Fibroblast of skin of back (primary cell): ENCODE measurements around the gene RNF213.
"Not testable (repeated sequence)": the region's sequence is repeated elsewhere in the genome, so short reads cannot be mapped to it uniquely, and the experiment has no call there.

Experiments used
- DNase-seq: peaks from one replicate; pipeline ENCODE4 v3.0.0-alpha.2; 2013

Gene RNF213

DNA sequence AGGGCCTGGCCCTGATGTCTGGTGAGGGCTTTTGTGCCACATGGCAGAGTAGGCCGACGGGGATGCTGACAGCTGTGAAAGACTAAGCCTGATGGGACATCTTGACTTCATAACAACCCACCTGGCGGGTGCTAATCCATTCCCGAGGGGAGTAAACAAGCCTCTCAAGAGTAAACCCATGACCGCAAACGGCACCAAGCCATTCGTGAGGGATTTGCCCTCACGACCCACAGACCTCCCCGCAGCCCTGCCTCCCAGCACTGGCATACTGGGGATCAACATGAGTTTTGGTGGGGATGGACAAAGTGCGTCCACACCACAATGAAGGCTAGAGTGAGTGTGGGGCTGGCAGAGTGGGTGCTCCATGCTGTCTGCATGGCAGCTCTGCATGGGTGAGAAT lies 11.7 kb downstream of the RNF213 start:
- no peak for DNase-seq

- DNase-seq, result no peak
These were observed 13.7 kb downstream of the RNF213 start for GRCh38 chr17:80274331-80274730.

- DNase-seq, result no peak
These were observed 14.3 kb downstream of the RNF213 start for GRCh38 chr17:80274871-80275449.

DNA sequence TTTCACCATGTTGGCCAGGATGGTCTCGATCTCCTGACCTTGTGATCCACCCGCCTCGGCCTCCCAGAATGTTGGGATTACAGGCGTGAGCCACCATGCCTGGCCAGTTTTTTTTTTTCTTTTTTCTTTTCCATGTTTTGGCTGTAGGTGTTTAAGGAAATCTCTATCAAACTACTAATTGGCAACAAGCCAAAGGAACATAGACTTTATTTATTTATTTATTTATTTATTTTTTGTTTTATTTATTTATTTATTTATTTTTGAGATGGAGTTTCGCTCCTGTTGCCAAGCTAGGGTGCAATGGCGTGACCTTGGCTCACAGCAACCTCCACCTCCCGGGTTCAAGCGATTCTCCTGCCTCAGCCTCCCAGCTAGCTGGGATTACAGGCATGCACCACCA lies 15.2 kb downstream of the RNF213 start:
- DNase-seq, result not testable (repeated sequence)

DNA sequence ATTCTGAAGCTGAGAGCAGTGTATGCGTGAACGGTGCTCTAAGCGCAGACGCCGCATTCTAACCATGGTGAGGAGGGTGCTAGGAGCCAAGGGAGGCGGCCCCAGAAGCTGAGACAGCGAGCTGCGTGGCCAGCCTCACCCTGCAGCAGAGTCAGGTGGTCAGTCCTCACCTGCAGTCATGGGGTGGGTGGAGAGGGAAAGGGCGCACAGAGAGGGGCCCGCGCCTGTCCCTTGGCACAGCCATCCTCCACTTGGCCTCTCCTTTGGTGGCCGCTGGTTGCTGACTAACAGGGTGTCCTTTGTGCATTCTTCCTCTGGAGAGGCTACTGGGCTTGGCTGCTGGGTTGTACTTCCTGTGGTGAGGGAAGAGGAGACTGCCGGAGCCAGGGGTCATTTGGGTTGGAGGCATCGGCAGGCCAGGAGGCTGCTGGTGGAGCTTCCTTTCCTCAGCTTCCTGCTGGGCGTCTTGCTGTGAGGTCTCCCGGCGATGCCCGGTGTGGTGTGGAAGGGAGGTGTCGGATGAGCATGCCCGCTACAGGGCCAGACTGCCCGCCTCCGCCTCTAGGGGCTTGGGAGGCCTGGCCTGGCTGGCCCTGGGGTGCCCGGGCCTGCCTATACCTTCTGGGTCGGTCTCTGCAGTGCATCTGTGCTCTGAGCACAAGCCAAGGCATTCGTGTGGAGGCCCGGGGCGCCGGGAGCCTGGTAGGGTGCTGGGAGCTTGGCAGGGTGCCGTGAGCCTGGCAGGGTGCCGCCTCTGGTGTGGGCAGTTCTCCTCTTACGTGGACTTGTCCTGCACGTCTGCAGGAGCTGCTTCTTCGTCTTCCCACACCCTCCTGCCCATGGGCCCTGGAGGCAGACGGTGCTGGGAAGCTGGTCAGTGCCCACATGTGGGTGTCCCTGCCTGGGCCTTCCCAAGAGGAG lies 17.4 kb downstream of the RNF213 start:
- DNase-seq, result no peak

- peak; percentile 42 for DNase-seq
These were observed 19.2 kb downstream of the RNF213 start for GRCh38 chr17:80279895-80280294.

DNA sequence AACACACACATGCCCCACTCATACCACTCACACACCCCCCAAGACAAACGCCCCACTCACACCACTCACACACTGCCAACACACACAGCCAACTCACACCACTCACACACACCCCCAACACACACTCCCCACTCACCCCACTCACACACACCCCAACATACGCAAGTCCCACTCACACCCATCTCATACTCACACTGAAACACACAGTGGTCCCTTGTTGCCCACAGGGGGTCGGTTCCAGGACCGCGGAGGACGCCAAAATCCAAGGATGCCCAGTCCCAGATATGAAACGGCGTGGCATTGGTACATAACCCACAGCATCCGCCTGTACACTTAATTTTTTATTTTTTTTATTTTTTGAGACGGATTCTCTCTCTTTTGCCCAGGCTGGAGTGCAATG lies 20.9 kb downstream of the RNF213 start:
- DNase-seq, result no peak

DNA sequence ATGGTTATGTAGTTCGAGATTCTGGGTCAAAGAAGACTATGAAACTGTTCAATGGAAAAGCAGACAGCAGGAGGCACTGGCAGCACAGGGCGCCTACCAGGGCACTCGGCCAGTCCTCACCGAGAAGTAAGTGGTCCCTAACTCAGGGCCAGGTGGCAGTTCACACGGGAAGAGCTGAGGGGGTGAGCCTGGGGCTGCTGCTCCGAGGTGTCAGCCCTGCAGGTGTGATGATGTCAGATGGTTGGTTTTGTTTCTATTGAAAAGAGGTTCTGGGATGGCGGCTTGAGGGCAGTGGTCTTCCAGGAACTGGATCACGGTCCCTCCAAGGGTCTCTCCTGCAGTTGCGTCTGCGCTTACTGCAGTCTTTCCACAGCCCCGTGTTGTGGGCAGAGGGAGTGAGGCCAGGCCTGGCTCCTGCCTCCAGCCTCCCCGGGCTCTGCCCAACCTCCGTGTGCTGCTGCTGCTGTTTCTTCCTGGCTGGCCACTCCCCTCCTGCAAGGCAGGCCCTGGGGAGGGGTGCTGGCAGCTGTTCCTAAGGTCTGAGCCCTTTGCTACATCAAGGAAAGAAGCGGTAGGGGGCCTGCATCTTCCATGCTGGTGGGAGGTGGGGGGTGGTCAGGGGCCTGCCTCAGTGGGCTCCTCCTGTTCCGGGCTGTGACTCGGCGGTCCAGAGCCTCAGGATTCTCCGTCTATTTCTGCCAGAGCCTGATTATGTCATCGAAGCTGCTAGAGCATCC lies 22.6 kb downstream of the RNF213 start:
- DNase-seq, result no peak

GRCh38 chr17:80284631-80285030 lies 24.0 kb downstream of the RNF213 start:
- no peak for DNase-seq

- no peak for DNase-seq
These were observed 24.7 kb downstream of the RNF213 start for GRCh38 chr17:80285237-80285920.

DNA sequence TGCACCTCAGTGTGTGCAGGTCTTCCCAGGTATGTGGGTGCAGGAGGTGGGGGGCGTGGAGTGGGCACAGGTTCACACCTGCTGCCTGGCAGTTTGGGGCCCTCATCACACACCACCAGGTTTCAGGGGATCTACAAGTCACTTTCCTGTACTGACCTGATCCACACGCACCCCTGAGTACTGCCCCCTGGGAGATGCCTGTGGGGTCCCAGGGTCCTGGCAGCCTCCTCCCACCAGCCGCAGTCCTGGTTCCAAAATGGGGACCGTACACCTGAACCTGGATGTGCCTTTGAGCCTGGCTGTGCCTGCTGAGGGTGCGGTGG lies 25.9 kb downstream of the RNF213 start:
- no peak for DNase-seq

GRCh38 chr17:80287038-80287437 lies 26.4 kb downstream of the RNF213 start:
- no peak for DNase-seq

DNA sequence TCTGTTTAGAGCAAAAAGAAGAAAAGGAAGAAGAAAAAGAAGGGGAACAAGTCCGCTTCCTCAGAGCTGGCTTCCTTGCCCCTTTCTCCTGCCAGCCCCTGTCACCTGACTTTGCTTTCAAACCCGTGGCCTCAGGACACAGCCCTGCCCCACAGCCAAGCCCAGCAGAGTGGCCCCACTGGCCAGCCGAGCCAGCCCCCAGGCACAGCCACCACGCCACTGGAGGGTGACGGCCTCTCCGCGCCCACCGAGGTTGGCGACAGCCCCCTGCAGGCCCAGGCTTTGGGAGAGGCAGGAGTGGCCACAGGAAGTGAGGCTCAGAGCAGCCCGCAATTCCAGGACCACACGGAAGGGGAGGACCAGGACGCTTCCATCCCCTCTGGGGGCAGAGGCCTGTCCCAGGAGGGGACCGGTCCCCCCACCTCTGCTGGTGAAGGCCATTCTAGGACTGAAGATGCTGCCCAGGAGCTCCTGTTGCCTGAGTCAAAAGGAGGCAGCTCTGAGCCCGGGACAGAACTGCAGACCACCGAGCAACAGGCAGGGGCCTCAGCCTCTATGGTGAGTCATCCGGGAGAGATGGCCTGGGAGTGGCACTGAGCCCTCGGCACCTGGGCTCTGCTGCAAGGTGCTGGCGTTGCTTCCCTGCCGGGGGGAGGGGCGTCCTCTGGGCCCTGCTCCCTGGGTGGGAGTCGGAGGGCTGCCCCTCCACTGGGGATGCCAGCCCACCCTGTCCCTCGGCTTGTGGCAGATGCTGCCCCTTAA lies 27.3 kb downstream of the RNF213 start:
- DNase-seq, result no peak

GRCh38 chr17:80289616-80290015 lies 29.0 kb downstream of the RNF213 start:
- no peak for DNase-seq

GRCh38 chr17:80290156-80290555 lies 29.5 kb downstream of the RNF213 start:
- DNase-seq, result no peak

- no peak for DNase-seq
These were observed 30.6 kb downstream of the RNF213 start for GRCh38 chr17:80291260-80291659.

DNA sequence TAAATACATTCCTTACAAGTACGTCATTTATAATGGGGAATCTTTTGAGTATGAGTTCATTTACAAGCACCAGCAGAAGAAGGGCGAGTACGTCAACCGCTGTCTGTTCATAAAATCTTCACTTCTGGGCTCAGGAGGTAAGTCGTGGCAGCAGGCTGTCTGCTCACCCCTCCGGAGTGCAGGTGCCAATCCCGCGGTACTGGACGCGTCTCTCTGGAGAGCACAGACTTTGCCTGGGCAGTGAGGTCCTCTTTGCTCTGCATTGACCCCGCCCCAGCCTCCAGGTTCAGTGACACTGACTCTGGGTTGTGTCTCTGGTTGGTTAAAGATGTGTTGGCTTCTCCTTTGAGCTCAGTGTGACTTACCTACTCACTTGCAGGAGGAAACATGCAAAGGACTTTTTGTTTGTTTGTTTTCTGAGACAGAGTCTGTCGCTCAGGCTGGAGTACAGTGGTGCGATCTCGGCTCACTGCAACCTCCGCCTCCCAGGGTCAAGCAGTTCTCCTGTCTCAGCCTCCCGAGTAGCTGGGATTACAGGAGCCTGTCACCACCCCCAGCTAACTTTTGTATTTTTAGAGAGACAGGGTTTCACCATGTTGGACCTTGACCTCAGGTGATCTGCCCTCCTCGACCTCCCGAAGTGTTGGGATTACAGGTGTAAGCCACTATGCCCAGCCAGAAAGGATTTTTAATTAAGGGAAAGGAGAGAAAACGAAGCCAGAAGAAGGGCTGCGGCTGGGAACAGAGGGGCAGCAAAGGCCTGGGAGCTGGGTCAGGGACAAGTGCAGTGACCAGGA lies 31.2 kb downstream of the RNF213 start:
- DNase-seq, result no peak

DNA sequence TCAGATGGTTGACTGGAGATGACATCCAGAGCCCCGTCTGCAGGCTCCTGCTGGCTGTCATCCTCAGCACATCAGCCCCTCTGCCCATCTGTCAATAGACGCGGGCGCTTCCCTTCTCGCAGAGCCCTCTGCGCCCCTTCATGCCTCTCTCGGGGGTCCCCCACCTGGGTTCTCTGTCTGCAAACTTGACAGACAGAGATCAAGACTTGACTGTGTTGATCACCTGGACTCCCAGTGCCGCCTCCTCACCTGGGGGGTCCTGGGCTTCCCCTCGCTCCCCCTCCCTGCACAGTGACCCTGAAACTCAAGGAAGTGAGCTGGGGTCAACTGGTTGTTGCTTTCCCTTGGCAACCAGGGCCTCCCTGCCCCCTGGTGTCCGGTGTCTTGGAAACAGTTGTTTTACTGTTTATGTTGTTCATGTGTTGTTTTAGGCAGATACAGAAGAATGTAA lies 31.9 kb downstream of the RNF213 start:
- no peak for DNase-seq

DNA sequence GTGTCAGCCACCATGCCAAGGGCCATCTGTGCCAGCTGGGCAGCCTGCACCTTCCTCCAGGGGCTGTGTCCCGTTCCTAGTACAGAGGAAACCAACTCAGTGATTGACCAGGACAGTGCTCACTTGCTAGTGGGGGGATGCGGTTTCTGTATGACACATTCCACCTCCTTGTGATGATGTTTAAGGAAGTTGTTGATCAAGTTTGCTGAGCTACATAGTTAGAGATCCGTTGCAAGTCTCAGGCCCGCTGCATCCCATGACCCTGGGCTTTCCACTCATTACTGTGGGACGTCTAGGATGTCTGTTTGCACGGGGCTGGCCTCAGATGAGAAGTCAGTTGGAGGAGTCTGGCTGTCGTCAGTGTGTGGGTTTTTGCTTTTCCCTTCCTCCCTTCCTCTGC lies 33.6 kb downstream of the RNF213 start:
- no peak for DNase-seq

GRCh38 chr17:80294653-80295052 lies 34.0 kb downstream of the RNF213 start:
- no peak for DNase-seq

DNA sequence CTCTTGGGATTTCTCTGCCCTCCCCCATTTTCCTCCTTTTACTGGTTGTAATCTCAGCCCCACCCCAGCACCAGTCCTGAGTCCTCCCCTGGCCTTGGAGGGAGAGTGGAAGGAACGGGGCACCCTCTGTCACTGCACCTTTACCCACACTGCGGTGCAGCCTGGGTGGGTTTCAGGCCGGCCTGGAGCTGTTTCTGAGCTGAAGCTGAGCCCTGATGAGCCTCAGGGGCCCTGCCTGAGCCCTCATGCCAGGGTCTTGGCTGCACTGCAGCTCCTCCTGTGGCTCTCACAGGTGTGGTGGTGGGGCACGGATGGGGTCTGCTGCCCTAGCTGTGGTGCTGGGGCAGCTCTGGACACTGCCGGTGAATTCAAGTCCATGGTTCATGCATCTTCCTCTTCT lies 34.5 kb downstream of the RNF213 start:
- no peak for DNase-seq
